HAP-1 (cell line): ENCODE measurements around the gene OR5K2.

Experiments
- DNase-seq, 2 experiments: peaks; one replicate each; pipeline ENCODE4 v3.0.0-alpha.2; 2016 to 2020; ENCODE audit warnings: low spot score in 2 of 2
- H3K27me3 ChIP-seq: fragments of 250-450 bp; sonication (Bioruptor Pico); 2 replicates; pipeline ENCODE4 v1.5.1; 2020; ENCODE audit warnings: low read depth, mild to moderate bottlenecking, moderate library complexity
- H3K36me3 ChIP-seq: fragments of 250-450 bp; sonication (Bioruptor Pico); replicated peaks from 2 replicates; pipeline ENCODE4 v1.5.1; 2020; ENCODE audit warnings: mild to moderate bottlenecking
- H3K4me1 ChIP-seq: fragments of 250-450 bp; sonication (Bioruptor Pico); 2 replicates; pipeline ENCODE4 v1.5.1; 2020; ENCODE audit warnings: mild to moderate bottlenecking
- H3K4me3 ChIP-seq: fragments of 250-450 bp; sonication (Bioruptor Pico); 2 replicates; pipeline ENCODE4 v1.5.1; 2020; ENCODE audit warnings: mild to moderate bottlenecking, moderate library complexity
- H3K9me3 ChIP-seq: fragments of 250-450 bp; sonication (Bioruptor Pico); 2 replicates; pipeline ENCODE4 v1.5.1; 2020; ENCODE audit warnings: mild to moderate bottlenecking, moderate library complexity
- in situ Hi-C: fragments of 300-500 bp; cut with MboI; formaldehyde crosslinking; loops from 3 replicates; pipeline ENCODE4 v1.14.3; 2020; ENCODE audit warnings: low sequenced_read_pairs, inconsistent platforms, mixed read lengths

OR5K2 gene

DNA sequence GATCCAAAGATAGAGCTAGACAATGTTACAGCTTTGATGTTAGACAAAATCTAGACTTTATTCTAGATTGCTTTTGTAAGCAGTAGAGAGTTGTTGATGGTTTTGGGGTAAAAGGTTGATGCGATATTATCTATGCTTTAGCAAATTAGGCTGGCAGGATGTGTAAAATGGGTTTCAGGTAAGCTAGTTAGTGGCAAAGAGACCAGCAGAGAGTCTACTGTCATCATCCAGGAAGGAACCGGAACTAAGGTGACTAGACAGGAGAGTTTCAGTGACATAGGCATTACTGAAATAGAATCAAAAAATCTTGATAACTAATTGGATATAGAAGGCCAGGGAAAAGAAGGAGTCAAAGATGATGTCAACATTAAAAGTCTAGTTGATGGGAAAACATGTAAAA is 11.1 kb downstream of the OR5K2 start:
- in situ Hi-C loops = no loop called here
- Histone ChIP-seq H3K36me3 (no peaks in the 10 kb centered on the region), H3K9me3 (no peaks in the 10 kb centered on the region), H3K4me1 (no peaks in the 10 kb centered on the region; the same call in 1 of the 2 replicates), H3K4me3 (no peak overlapping the region), H3K27me3 (no peaks in the 10 kb centered on the region)
- no peak for DNase-seq

DNA sequence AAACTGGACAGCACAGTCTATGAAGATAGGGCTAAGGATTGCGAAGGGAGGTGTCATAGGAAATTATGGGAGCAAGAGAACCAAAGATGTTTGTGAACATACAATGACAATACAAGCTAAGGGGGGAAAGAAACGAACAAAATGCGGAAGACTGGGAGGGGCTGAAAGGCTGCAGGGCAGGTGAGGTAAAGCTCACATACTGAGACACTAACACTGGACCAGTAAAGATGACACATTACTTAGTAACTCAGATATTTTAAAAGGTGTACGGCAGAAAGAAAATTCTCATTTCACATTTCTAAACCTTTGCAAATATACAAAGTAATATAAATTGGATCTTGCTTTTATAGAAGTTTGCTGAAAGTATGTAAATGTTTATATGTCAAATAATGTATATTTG is 15.1 kb downstream of the OR5K2 start:
- Histone ChIP-seq H3K9me3 (no peaks in the 10 kb centered on the region), H3K4me3 (no peak overlapping the region), H3K27me3 (no peaks in the 10 kb centered on the region), H3K36me3 (peaks cover 14% of the 10 kb centered on the region), H3K4me1 (no peaks in the 10 kb centered on the region; the same call in 1 of the 2 replicates)
- DNase-seq = no peak
- in situ Hi-C loops = no loop called here

DNA sequence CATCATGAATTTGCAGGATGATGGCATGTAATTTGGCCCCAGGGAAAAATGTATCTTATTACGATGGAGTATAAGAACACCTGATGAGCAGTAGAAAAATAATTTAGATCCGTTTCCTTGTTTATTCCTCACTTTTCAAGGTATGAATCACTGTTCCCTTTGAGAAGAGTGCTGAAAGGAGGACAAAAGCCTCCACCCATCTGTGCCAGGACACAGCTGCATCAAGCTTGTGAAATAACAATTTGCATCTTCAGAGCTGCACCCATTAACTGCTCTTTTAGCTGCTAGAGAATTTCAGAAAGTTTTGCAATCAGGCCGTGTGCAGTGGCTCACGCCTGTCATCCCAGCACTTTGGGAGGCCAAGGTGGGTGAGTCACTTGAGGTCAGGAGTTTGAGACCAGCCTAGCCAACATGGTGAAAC is 15.6 kb downstream of the OR5K2 start:
- Histone ChIP-seq H3K36me3 (peaks cover 14% of the 10 kb centered on the region), H3K27me3 (no peaks in the 10 kb centered on the region), H3K4me3 (no peak overlapping the region), H3K4me1 (no peaks in the 10 kb centered on the region; the same call in 1 of the 2 replicates), H3K9me3 (no peaks in the 10 kb centered on the region)
- DNase-seq = no peak
- in situ Hi-C loops = no loop called here

GRCh38 chr3:98513736-98514135 is 16.3 kb downstream of the OR5K2 start:
- H3K36me3 ChIP-seq = peaks cover 18% of the 10 kb centered on the region
- no peaks in the 10 kb centered on the region; the same call in 1 of the 2 replicates for H3K4me1 ChIP-seq
- H3K27me3 ChIP-seq = no peaks in the 10 kb centered on the region
- in situ Hi-C loops = no loop called here
- H3K4me3 ChIP-seq = no peak overlapping the region
- no peaks in the 10 kb centered on the region for H3K9me3 ChIP-seq
- no peak for DNase-seq

DNA sequence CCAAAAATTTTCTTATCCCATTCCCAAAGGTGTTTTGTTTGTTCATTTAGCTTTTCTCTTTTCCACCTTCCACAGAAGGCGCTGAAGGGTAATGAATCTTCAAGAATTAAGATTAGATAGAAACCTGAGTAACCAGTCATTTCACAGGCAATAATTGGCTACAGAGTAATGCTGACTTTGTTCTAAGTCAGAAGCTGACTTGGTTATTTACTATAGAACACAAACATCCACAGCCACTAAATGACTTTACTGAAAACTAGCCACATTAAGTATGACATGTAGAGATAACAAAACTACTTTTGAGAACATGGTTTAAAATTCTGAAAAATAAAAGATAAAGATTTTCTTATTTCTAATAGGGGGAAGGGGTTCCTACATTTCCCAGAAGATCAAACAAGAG is 17.5 kb downstream of the OR5K2 start:
- no peaks in the 10 kb centered on the region for H3K9me3 ChIP-seq
- peaks cover 25% of the 10 kb centered on the region for H3K36me3 ChIP-seq
- no peaks in the 10 kb centered on the region for H3K27me3 ChIP-seq
- in situ Hi-C loops = no loop called here
- H3K4me1 ChIP-seq = no peaks in the 10 kb centered on the region; the same call in 1 of the 2 replicates
- DNase-seq = no peak
- no peak overlapping the region for H3K4me3 ChIP-seq

DNA sequence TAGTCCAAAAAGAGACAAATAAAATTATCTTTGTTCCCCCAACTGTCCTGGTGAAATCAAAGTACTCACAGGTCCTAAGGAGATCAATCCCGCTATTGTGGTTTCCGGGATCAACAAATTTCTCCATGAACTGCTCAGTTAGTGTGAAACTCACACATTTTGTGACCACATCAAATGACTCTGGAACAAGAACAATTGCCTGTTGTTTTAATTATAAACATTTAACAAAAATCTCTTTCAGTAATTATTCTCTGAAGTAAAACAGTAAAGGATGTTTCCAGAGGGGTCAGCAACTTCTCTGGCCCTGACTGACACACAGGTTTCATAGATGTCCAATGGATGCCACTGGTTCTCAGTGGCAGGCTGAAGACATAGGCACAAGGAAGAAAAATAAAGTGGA is 21.3 kb downstream of the OR5K2 start:
- in situ Hi-C loops = no loop called here
- Histone ChIP-seq H3K27me3 (no peaks in the 10 kb centered on the region), H3K4me1 (peaks cover 3% of the 10 kb centered on the region), H3K9me3 (no peaks in the 10 kb centered on the region), H3K4me3 (no peak overlapping the region), H3K36me3 (peaks cover 28% of the 10 kb centered on the region)
- no peak for DNase-seq

DNA sequence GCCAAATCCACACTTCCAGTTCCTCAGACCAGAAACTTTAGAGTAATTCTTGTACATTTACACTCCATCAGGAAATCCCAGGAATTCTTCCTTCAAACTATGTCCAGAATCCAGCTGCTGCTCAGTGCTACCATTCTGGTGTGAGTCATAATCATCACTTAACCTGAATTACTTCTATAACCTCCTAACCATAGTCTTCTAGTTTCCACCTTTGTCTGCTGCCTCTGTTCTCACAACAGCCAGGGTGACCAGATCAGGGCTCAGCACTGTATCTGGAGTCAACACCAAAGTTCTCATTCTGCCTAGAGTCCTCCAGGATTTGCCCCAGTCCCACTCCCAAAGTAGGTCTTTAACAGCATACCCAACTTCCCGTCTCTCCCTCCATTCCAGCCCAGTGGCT is 21.9 kb downstream of the OR5K2 start:
- DNase-seq = no peak
- in situ Hi-C loops = no loop called here
- Histone ChIP-seq H3K36me3 (peaks cover 28% of the 10 kb centered on the region), H3K27me3 (no peaks in the 10 kb centered on the region), H3K4me3 (no peak overlapping the region), H3K9me3 (no peaks in the 10 kb centered on the region), H3K4me1 (peaks cover 3% of the 10 kb centered on the region)

- Histone ChIP-seq H3K4me1 (peaks cover 3% of the 10 kb centered on the region), H3K27me3 (no peaks in the 10 kb centered on the region), H3K4me3 (peak overlapping the region; percentile 76), H3K9me3 (no peaks in the 10 kb centered on the region), H3K36me3 (peaks cover 14% of the 10 kb centered on the region)
- in situ Hi-C loops = no loop called here
- DNase-seq = peak; percentile 45 to 50
These were observed 24.5 kb downstream of the OR5K2 start for GRCh38 chr3:98521897-98522543.

- DNase-seq = peak; percentile 94 to 95
- no peaks in the 10 kb centered on the region for H3K9me3 ChIP-seq
- H3K36me3 ChIP-seq = peaks cover 14% of the 10 kb centered on the region
- in situ Hi-C loops = no loop called here
- no peaks in the 10 kb centered on the region for H3K27me3 ChIP-seq
- peaks cover 3% of the 10 kb centered on the region for H3K4me1 ChIP-seq
- peak within 1 kb of the TSS; percentile 76 for H3K4me3 ChIP-seq
These were observed 25.2 kb downstream of the OR5K2 start, which contains the start of gene CLDND1 for GRCh38 chr3:98522544-98523281. TSS of gene CLDND1 (minus strand) at chr3:98522902. CDS start at chr3:98521424, 1,478 bp downstream.

DNA sequence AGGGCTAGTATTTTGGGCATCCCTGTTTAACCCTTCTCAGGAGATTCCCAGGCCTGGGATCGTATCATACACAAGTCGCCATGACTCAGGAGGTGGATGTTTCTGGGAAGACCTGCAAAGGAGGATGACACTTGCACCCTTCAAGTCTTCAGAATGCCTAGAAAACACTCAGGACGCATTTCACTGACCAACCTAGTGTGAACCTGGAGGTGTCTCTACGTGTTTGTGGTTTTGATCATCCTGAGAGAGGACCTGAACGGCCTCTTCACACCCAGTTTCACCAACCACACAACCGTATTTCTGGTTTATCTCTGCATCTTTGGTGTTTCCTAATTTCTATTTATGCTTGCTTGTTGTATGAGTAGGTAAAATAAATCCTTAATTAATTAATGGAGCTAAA is 28.0 kb downstream of the OR5K2 start:
- Histone ChIP-seq H3K27me3 (no peaks in the 10 kb centered on the region), H3K36me3 (no peaks in the 10 kb centered on the region), H3K4me3 (no peak overlapping the region), H3K4me1 (peaks cover 3% of the 10 kb centered on the region), H3K9me3 (no peaks in the 10 kb centered on the region)
- in situ Hi-C loops = no loop called here
- no peak for DNase-seq

DNA sequence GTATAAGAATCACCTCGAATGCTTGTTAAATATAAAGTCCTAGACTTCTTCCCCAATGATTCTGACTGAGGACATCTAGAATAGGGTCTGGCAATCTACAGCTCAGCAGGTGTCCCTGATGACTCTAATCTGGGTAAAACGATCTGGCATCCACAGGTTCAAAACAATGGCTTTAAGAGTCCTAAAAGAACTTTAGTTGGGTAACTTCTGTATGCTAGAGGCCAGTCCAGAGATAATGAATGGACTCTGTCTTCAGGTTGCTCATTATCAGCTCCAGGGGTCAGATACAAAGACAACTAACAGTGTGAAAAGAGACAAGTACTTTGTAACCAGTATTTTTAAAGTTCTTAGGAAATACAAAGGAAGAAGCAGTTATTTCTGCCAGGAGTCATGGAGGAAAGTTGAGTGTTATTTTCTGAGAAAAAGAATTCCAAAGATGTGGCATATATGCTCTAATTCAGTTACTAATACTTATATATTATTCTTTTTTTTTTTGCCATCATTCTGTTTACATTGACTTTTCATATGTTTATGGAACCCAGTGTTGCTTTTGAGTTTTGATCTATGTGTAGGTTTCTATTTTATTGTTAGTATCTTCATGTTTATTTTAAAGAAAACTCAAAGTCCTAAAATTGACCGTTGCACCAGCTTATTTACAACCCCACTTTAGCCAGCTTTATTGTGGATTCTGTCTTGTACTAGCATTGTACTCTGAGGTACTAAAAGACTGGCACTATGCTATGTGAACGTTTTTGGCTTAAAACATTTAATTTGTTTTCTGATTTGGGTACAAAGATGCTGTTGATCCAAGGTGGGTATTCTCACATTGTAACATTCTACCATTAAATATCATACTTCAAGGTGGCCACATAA is 31.2 kb downstream of the OR5K2 start:
- no peaks in the 10 kb centered on the region for H3K36me3 ChIP-seq
- H3K4me1 ChIP-seq = no peaks in the 10 kb centered on the region
- no peaks in the 10 kb centered on the region for H3K9me3 ChIP-seq
- no peak overlapping the region for H3K4me3 ChIP-seq
- in situ Hi-C loops = no loop called here
- H3K27me3 ChIP-seq = peaks cover 6% of the 10 kb centered on the region
- DNase-seq = no peak

GRCh38 chr3:98529856-98530459 is 32.5 kb downstream of the OR5K2 start:
- H3K4me1 ChIP-seq = no peaks in the 10 kb centered on the region
- in situ Hi-C loops = no loop called here

DNA sequence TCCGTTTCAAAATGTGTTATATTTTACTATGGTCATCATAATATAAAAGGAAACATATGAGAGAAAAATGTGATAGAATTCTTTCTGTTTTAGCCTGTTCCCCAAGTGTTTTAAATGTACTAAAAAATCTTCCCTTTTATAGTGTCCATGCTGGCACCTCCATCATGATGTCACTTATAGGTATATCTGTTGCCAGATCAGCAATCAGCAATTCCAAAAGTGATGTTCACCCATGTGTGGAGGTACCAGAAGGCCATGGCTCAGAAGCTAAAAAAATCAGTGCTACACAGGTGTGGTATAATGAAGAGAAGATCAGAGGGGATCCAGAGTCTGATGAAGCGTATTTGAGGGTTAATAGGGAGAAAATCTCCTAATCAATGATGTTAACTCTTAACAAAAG is 33.2 kb downstream of the OR5K2 start:
- H3K36me3 ChIP-seq = no peaks in the 10 kb centered on the region
- in situ Hi-C loops = no loop called here
- no peaks in the 10 kb centered on the region for H3K9me3 ChIP-seq
- H3K4me1 ChIP-seq = no peaks in the 10 kb centered on the region
- no peak for DNase-seq
- peaks cover 6% of the 10 kb centered on the region for H3K27me3 ChIP-seq
- no peak overlapping the region for H3K4me3 ChIP-seq

More at GRCh38 chr3:98529856-98530459, 32.5 kb downstream of the OR5K2 start:
- no peaks in the 10 kb centered on the region for H3K36me3 ChIP-seq
- peaks cover 6% of the 10 kb centered on the region for H3K27me3 ChIP-seq
- no peak overlapping the region for H3K4me3 ChIP-seq
- no peaks in the 10 kb centered on the region for H3K9me3 ChIP-seq
- no peak for DNase-seq
